HuH-7.5 (cell line): ENCODE measurements around the gene ESCO1.

ENCODE experiments used
- DNase-seq: peaks from one replicate; pipeline ENCODE4 v3.0.0; 2011; ENCODE audit warnings: low spot score

The ESCO1 gene

GRCh38 chr18:21584391-21584790 lies 16.1 kb downstream of the ESCO1 start:
- no peak for DNase-seq

GRCh38 chr18:21575656-21576055 lies 24.8 kb downstream of the ESCO1 start:
- DNase-seq, result no peak

DNA sequence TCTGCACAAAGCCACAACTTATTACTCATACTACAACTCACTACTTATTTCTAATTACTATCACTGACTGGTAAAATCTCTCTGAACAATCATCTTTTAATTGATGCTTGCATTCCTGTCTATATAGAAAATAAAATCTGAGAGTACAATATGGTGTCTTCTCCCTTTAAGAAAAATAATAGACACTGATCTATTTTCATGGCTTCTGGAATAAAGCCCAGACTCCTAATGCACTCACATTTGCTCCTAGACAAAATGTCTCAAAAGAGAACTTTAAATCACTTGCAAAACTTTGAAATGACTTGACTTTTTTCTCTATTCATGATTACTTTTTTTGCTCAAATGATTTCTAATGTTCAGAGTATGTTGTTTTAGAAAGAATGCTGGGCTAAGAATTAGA lies 28.7 kb downstream of the ESCO1 start:
- DNase-seq, result no peak

- DNase-seq, result no peak
Observed at GRCh38 chr18:21559195-21559594, 41.3 kb downstream of the ESCO1 start.

- no peak for DNase-seq
Observed at GRCh38 chr18:21557607-21558253, 42.8 kb downstream of the ESCO1 start.

- peak; percentile 15 for DNase-seq
Observed at GRCh38 chr18:21550510-21550970, 50.0 kb downstream of the ESCO1 start.

DNA sequence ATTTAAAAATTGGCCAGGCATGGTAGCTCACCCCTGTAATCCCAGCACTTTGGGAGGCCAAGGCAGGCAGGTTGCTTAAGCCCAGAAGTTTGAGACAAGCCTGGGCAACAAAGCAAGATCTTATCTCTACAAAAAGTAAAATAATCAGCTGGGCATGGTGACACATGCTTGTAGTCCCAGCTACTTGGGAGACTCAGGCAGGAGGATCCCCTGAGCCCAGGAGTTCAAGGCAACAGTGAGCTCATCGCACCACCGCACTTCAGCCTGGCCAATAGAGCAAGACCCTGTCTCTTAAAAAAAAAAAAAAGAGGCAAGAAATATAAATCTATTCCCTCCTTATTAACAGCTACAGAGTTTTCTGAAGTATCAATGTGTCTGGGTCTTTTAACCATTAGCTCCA lies 51.9 kb downstream of the ESCO1 start:
- DNase-seq, result no peak

DNA sequence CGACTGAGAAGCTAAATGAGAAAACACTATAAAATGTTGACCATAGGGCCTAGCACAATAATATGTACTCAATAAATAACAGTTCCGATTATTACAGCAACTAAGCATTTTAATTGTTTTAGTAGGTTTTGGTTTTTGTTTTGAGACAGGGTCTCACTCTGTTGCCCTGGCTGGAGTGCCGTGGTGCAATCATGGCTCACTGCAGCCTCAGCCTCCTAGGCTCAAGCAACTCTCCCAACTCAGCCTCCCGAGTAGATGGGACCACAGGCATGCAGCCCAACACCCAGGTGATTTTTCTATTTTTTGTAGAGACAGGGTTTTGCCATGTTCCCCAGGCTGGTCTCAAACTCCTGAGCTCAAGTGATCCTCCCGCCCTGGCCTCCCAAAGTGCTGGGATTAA lies 54.1 kb downstream of the ESCO1 start:
- no peak for DNase-seq

GRCh38 chr18:21538230-21538629 lies 62.3 kb downstream of the ESCO1 start:
- DNase-seq, result no peak

DNA sequence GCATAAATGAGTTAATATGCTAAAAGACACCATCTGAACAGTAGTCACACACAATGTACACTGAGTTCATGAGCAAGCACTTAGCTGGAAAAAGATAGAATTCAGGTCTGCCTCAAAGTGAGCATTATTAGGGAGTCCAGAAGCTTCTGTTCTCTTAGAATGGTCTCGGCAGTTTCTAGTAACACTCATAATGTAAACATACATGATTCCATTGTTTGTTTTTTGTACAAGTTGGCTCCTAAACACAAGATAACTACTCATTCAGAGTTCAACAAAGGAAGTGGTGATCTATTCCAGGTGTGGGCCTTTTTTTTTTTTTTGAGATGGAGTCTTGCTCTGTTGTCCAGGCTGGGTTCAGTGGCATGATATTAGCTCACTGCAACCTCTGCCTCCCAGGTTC lies 66.2 kb downstream of the ESCO1 start:
- DNase-seq, result no peak

DNA sequence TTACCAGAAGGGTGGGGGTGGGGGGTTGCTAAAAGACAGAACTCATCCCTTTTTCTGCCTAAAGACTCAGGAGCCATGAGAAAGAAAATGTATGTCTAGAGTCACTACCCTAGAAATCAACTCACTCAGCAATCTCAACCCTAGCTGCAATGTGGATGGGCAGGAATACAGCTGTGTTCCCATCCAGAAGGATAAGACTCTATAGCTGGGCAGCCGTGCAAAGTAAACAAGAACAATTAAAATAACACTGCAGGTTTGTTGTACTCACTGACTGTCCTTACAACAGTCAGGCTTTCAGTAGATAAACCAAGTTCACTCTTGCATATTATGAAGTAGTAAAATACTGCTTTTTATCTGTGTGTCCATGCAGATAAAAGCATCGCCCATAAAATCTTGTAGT lies 74.0 kb downstream of the ESCO1 start:
- no peak for DNase-seq

DNA sequence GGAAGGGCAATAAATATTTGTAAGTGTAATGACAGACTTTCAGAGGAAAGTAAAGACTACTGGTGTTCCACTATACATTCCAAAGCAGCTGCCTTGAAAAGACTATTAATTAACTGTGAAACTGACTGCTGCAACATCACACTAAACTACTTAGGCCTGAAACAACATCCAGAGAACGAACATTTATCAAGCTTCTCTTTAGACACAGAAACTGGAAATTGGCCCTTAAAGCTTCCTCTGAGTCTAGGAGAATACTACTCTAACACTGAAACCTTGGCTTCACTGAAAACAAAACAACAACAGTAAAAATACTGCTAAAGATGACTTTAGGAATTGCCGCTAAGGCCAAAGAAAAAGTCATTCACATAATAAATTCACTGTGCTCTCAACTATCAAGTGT lies 74.6 kb downstream of the ESCO1 start:
- no peak for DNase-seq

GRCh38 chr18:21522530-21522929 lies 78.0 kb downstream of the ESCO1 start:
- DNase-seq, result no peak

GRCh38 chr18:21513741-21514140 lies 86.8 kb downstream of the ESCO1 start:
- DNase-seq, result no peak

- DNase-seq, result no peak
Observed at GRCh38 chr18:21513292-21513691, 87.2 kb downstream of the ESCO1 start.

- DNase-seq, result no peak
Observed at GRCh38 chr18:21509062-21509461, 91.4 kb downstream of the ESCO1 start.

DNA sequence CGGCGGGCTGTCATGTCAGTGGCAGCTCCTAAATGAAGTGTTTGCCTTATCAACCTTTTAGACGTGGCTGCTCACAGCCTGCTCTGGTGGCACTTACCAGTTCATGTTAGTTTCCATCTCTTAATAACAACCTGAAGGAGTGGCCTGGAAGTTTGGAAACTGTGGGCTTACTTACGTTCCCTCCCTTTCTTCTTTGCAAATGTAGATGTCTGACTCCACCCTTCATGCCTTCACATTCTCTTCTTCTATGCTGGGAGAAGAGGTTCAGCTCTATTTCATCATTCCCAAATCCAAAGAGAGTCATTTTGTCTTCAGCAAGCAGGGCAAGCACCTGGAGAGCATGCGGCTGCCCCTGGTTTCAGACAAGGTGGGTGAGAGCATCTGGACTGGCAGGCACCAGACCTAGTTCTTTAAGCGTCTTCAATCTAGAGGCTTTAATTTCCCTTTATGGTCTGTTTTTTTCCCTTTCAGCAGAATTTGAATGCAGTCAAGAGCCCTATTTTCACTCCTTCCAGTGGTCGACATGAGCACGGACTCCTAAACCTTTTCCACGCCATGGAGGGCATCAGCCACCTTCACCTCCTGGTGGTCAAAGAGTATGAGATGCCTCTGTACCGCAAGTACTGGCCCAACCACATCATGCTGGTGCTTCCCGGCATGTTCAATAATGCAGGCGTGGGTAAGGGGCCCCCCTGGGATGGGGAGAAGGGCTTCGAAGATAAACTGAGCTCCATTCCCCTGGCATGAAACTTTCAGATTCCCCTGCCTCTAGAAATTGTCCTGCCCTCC lies 92.4 kb downstream of the ESCO1 start:
- DNase-seq, result no peak

DNA sequence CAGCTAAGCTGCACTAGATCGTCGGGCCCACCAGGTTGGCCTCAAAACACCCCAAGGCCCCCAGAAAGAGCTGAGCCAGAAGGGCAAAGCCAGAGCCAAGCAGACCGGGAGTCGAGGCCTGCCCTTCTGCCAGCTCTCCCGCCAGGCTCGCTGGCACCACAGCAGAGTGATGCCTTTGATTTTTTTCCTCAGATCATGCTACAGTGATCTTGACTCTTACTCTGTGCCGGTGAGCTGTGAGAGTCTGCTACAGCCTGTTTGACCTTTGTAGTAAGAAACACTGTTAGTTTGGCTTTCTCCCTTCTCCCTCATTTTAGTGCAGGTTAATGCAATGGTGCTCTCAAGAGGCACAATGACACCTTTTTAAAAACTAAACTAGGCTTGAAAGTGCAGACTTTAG lies 97.8 kb downstream of the ESCO1 start:
- no peak for DNase-seq

DNA sequence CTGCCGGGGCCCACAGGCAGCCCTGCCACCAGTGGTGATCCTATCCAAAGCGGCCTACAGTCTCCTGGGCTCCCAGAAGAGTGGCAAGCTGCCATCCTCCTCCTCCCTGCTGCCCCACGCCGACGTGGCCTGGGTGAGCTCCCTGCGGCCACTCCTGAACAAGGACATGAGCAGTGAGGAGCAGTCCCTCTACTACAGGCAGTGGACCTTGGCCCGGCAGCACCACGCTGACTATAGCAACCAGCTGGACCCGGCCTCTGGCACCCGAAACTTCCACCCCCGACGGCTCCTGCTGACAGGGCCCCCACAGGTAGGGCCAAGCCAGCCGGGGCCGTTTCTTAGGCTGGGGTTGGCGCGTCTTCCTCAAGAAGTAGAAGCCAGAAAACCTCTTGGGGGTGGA lies 100.5 kb downstream of the ESCO1 start:
- DNase-seq, result no peak

- no peak for DNase-seq
Observed at GRCh38 chr18:21496277-21496835, 104.1 kb downstream of the ESCO1 start.

DNA sequence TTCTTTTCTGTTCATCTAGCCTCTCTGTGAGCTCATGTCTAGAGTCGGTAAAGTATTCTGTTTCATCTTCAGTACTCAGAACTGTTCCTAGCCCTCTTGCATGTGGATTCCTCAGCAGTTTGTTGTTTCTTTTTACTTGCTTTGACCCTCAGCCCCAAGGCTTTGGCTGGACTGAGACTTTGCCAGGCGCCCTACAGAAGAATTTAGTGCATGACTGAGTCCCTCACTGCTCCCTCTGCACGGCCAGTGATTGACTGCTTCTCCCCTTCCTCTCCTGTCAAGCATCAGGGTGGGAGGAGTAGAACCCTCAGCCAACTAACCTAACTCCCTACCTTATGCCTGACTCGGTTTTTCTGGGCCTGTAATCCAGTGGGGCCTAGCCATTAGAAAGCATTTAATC lies 109.8 kb downstream of the ESCO1 start:
- DNase-seq, result no peak

DNA sequence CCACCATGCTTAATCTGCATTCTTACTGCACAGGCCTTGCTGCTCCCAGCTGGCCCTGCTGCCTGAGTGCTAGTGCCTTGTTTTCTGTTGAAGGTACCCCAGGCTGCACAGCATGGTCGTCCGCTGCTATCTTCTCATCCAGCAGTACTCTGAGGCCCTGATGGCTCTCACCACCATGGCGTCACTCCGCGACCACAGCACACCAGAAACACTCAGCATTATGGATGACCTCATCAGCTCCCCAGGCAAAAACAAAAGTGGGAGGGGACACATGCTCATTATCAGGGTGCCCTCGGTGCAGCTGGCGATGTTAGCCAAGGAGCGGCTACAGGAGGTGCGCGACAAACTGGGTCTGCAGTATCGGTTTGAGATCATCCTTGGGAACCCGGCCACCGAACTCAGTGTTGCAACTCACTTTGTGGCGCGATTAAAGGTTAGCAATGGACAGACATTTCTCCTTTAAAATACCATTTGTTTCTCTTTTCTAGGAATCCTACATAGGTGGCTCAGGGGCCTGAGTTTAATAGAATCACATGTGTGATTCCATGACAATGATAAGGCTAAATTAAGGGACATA lies 110.5 kb downstream of the ESCO1 start:
- DNase-seq, result no peak

- DNase-seq, result peak; percentile 84
Observed at GRCh38 chr18:21489119-21489750, 111.3 kb downstream of the ESCO1 start.
